HK-2 (cell line): ENCODE results near the gene ODF2.
"Not testable (repeated sequence)": the region's sequence is repeated elsewhere in the genome, so short reads cannot be mapped to it uniquely, and the experiment has no call there.

Experiments
- DNase-seq: peaks from one replicate; pipeline ENCODE4 v3.0.0-alpha.2; 2018; ENCODE audit not compliant: unreplicated experiment

The ODF2 gene

DNA sequence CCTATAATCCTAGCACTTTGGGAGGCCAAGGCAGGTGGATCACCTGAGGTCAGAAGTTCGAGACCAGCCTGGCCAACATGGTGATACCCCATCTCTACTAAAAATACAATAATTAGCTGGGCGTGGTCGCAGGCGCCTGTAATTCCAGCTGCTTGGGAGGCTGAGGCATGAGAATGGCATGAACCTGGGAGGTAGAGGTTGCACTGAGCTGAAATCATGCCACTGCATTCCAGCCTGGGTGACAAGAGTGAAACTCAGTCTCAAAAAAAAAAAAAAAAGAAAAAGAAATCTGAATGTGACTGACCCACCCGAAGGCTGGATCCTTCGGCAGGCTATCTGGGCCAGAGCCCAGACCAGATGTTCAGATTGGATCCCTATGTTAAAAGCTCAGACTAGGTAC is 32.5 kb upstream of the ODF2 start:
- DNase-seq: not testable (repeated sequence)

DNA sequence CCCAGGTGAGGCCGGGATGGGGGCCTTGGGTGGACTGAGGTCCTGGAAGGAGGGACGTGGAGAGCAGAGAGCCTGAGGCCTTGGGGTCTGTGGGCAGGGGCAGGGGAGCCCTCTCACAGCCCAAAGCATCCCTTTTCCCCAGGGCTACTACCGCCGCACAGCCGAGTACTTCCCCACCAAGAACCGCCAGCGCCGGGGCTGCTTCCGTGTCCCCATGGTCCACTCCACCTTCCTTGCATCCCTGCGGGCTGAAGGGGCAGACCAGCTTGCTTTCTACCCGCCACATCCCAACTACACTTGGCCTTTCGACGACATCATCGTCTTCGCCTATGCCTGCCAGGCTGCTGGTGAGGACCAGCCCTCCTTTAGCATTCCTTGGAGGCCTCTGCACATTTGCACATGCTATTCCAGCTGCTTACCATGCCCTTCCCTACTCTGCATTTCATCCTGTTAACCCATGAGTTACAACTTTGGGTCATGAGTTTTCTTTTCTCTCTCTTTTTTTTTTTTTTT is 31.5 kb upstream of the ODF2 start:
- no peak for DNase-seq

DNA sequence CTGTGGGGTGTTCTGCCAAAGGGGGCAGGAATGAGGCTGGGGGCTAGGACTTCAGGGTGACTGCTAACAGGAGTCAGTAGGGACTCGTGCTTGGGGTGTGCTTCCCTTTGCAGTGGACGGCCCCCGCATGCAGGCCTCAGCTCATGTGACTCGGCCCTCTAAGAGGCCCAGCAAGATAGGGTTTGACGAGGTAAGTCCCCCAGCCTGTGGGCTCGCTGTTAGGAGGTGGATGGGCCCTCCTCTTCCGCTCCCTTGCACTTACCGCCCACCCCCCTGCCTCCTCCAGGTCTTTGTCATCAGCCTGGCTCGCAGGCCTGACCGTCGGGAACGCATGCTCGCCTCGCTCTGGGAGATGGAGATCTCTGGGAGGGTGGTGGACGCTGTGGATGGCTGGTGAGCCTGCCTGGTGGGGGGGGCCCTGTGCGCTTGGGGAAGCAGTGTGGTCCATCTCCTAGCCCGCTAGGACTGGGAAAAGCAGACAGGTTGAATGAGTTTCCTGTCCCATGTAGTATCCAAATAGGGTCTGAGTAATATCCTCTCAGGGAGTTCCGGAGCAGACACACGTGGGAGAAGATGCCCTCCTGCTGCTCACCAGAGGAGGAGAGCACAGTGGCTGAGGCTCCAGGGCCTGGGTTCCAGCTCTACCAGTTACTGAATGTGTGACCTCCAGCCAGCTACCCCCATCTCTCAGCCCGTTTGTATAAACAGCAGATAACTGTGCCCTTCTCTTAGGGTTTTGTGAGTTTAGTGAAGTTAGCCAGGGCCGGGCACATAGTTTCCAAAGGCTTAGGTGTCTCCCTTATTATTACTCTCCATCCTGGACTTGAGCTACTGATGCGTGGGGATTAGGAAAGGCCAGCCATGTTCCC is 26.9 kb upstream of the ODF2 start:
- DNase-seq: no peak

DNA sequence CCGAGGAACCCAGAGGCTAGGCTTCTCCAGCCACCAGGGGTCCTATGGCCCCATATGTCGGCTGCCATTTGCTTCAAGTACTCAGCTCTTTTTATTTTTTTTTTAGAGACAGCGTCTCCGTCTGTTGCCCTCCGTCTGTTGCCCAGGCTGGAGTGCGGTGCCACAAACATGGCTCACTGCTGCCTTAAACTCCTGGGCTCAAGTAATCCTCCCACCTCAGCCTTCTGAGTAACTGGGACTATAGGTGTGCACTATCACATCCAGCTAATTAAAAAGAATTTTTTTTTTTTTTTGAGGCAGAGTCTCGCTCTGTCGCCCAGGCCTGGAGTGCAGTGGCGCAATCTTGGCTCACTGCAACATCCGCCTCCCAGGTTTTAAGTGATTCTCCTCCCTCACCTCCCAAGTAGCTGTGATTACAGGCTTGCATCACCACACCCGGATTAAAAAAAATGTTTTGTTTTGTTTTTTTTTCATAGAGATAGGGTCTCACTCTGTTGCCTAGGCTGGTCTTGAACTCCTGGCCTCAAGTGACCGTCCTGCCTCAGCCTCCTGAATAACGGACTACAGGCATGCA is 26.2 kb upstream of the ODF2 start:
- DNase-seq: no peak

DNA sequence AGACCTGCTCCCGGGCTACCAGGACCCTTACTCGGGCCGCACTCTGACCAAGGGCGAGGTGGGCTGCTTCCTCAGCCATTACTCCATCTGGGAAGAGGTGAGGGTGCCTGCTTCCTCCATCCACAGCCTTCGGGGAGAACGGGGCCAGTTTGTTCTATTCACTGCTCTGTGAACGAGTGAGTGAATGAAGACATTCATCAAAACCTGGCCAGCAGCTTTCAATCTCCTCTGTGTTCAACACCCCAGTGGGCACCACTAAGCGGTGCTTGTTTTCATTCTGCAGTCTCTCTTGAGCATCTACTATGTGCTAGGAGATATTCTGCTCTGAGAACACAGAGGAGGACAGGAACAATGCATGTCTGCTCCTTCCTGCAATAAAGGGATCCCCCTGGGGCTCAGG is 24.6 kb upstream of the ODF2 start:
- no peak for DNase-seq

DNA sequence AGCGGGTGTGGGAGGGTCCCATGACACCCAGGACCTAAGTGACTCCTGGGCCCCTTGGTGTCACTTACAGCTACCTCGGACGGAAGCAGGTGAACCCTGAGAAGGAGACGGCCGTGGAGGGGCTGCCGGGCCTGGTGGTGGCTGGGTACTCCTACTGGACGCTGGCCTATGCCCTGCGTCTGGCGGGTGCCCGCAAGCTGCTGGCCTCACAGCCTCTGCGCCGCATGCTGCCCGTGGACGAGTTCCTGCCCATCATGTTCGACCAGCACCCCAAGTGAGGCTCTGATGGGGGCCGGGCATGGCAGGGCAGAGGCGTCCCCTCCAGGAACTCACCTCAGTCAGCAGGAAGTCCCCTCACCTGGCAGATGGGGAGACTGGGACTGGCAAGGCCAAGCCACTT is 21.5 kb upstream of the ODF2 start:
- no peak for DNase-seq

DNA sequence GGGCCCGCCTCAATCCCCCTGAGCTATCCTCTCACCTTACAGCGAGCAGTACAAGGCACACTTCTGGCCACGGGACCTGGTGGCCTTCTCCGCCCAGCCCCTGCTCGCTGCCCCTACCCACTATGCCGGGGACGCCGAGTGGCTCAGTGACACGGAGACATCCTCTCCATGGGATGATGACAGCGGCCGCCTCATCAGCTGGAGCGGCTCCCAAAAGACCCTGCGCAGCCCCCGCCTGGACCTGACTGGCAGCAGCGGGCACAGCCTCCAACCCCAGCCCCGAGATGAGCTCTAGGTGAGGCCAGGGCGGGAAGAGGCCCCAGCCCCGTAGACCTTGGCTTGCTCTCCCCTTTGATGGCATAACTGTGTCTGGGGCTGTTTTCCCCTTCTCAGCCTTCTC is 20.2 kb upstream of the ODF2 start:
- DNase-seq: no peak

DNA sequence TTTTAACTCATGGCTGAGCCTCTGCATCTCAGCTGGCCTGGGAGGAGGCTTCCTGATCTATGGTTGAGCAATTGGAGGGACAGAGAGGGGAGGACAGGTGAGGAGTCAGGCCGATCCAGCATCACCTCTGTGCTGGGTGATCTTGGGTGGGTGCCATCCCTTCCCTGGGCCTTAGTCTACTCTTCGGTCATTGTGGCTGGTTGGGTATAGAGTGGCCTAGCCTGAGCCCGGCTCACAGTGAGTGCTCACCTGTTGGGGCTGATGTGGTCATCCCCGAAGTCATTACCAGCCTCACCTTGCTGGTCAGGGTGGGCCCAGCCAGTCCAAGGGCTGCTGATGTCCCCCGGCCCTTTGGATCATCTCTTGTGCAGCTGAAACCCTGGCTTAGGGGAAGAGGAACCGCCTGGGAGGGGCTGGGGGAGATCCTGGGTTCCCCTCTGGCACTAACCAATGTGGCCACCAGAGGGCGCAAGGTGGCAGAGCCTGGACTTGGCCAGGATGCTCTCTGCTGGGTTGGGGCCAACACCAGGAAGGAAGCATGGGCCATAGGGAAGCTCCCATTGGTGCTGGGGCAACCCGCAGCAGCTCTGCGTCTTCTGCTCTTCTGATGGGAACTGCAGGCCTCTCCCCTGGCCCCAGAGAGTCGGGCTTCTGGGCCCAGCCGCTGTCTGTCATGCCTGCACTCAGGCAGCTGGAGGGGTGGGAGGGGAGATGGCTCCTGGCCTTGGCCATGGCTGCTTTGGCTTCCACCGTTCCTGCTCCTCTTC is 17.3 kb upstream of the ODF2 start:
- peak; percentile 88 for DNase-seq

DNA sequence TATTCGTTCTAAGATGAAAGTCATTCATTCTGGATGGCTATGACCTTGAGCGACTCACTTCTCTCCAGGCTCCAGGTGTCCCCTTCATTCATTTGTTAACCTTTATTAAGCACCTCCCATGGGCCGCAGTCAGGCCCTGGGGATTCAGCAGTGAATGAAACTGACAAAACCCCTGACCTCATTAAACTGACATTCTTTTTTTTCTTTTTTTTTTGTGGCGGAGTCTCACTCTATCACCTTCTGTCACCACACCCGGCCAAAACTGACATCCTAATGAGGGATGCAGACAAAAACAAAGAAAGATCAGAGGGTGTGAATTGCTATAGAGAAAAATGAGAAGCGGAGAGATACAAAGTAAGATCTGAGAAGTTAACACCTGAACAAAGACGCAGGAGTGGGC is 16.5 kb upstream of the ODF2 start:
- DNase-seq: no peak

DNA sequence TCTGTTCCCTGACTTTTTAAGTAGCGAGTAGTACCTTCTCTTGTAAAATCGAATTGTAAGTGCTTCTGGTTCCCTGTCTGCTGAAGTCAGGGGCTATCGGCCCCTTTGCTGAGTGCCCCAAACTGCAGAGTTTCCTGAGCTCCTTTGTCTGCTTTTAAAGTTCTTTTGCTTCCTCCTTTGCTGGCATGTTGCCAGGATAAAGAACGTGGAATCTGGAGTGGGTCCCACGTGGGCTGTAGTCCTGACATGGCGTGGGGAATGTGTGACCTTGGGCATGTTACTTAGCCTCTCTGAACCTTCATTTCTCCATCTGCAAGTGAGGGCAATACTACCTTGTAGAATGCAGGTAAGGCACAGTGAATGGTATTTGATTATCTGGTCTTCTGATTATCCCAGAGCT is 13.7 kb upstream of the ODF2 start:
- DNase-seq: no peak

DNA sequence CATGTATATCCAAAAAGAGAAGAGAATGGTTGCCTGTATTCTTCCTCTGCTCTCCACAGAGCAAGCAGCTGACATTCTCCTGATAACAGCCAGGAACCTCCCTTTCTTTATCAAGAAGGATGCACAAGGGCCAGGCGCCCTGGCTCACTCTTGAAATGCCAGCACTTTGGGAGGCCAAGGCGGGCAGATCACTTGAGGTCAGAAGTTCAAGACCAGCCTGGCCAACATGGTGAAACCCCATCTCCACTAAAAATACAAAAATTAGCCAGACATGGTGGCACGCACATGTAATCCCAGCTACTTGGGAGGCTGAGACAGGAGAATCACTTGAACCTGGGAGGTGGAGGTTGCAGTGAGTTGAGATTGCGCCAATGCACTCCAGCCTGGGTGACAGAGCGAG is 9.3 kb upstream of the ODF2 start:
- not testable (repeated sequence) for DNase-seq

DNA sequence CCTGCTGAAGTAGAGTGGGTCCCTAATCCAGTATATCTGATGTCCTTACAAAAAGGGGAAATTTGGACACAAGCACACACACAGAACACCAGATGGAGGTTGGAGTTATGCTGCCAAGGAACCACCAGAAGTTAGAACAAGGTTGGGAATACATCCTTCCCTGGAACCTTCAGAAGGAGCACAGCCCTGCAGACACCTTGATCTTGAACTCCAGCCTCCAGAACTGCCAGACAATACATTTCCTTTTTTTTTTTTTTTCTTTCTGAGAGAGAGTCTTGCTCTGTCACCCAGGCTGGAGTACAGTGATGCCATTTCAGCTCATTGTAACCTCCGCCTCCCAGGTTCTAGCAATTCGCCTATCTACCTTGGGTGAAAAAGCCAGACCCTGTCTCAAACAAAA is 7.1 kb upstream of the ODF2 start:
- DNase-seq: no peak

DNA sequence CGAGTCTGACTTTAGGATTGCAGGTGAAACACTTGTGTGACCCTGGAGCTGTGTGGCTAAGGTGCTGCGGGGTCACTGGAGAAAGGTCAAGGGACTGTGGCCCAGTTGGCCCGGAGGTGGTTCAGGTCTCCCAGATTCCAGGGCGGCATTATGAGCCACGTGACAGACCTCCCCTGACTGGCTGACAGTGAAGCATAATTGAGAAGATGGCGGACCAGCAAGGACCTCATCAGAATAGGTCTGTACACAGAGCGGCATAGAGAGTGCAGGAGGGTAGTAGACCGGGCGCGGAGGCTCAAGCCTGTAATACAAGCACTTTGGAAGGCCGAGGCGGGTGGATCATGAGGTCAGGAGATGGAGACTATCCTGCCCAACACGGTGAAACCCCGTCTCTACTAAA is 815 bp upstream of the ODF2 start:
- DNase-seq: peak; percentile 26

DNA sequence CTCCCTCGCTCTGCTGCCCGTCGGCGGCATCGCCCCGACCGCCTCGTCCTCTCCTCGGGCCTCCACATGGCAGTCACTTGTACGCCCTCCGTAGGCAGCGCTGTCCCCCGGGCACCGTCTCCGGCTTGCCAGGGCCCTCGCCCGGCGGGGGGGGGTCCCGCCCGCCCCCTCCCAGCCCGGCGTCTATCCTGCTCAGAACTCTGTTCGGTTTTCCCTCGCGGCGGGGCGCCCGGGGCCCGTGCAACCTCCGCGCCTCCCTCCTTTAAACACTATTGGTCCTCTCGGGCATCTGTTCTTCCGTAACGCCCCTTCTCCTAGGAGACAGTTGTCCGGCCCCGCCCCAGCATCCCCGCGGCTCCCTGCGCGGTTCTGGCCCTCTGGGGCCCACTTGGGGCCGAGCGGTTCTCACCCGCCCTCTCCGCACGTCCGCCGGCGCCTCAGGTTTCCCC is 831 bp downstream of the ODF2 start:
- DNase-seq: peak; percentile 74

DNA sequence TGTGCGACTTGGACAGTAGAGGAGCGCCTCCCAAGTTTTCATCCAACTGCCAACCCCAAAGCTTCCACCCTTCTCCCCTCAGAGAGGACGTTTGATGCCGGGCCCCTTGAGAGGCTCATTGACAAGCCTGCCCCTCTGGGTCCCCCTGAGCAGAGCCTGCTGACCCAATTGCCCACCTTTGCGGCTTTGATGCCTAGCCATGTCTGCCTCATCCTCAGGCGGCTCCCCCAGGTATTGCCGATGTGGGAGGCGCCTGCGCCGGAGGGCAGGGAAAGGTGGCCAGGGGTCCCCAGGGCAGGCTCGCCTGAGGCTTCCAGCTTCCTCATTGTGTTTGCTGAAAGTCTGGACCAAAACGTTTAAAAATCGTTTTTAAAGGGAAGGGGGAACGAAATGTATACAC is 1.4 kb downstream of the ODF2 start:
- no peak for DNase-seq

DNA sequence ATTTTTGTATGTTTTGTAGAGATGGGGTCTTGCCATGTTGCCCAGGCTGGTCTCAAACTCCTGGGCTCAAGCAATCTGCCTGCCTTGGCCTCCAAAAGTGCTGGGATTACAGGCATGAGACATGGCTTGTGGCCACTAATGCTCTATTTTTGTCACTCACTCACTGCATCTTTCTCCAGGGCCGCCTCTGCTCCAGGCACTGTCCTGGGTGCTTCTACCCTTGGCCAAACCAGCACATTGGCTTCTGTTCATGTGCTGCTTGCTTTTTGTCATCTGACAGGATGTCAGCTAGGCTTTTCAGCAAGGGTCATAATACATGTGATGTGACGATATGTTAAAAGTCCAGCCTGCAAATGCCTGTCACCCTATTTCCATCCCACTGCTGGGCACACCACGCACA is 3.2 kb downstream of the ODF2 start:
- DNase-seq: no peak

DNA sequence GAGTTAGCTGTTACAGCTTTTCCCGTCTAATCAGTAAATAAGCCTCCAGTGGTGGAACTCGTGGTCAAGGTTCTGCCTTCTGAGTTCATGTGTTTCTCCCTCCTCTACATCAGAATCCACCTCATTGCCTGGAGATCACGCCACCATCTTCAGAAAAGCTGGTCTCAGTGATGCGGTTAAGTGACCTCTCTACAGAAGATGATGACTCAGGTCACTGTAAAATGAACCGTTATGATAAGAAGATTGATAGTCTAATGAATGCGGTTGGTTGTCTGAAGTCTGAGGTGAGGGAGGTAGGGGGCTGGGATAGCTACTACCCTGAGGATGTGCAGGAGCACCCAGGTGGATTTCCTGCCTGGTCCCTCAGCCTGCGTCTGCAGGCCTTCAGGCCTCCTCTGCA is 13.3 kb downstream of the ODF2 start:
- no peak for DNase-seq

DNA sequence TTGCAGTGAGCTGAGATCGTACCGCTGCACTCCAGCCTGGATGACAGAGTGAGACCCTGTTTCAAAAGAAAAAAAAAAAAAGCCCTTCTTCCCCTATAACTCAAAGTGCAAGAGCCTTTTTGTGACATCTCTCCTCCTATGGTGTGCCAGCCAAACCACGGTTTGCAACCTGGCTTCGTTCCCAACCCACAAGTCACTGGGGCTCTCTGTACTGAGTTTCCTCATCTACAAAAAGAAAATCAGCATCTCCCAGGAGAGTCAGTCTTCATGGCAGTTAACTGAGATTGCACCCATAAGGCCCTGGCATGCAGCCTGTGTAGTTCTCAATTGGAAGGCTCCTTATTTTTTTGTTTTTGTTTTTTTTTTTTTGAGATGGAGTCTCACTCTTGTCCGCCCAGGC is 14.8 kb downstream of the ODF2 start:
- DNase-seq: no peak

DNA sequence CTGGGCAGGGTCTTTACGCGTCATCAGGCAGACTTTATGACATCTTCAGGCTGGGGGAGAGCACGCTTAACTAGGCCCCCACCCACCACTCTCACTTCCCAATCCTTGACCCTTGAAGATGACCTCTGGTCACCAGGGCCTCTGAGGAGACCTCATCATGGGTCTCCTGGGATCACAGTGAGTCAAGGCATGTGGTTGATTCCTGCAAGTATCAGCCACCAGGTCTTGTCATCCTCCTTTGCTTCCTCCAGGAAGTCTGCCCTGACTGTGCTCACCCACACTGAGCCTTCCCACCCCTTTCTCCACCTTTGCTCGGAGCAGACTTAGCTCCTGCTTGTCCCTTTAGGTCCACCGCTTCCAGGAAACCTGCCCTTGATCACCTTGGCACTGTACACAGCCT is 17.3 kb downstream of the ODF2 start:
- DNase-seq: no peak

DNA sequence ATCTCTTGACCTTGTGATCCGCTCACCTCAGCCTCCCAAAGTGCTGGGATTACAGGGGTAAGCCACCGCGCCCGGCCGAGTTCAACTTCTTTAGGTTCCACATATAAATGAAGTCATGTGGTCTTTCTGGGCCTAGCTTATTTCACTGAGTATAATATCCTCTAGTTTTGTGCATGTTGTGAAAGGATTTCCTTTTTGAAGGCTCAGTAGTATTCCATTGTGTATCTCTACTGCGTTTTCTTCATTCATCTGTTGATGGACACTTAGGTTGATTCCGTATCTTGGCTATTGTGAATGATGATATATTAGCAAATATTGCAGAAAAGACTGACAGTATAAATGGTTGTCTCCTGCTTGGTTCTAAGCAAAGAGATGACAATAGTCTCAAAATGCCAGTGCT is 20.1 kb downstream of the ODF2 start:
- DNase-seq: no peak

DNA sequence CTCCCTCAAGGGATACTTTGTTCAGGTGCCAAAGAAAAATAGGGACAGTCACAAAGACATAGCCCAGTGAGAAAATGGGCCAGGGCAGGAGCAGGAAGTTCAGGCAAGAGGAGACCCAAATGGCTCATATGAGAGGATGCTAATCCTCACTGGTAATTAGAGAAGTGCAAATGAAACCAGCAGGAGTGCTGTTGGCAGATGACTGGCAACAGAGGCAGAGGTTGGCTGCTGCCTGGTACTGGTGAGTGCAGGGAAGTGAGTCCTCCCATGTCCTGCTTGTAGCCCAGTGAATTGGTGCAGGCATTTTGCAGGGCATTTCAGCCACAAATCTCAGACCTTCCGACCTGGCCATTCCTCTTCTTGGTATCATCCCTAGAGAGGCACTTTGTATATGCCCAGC is 23.5 kb downstream of the ODF2 start:
- DNase-seq: no peak

DNA sequence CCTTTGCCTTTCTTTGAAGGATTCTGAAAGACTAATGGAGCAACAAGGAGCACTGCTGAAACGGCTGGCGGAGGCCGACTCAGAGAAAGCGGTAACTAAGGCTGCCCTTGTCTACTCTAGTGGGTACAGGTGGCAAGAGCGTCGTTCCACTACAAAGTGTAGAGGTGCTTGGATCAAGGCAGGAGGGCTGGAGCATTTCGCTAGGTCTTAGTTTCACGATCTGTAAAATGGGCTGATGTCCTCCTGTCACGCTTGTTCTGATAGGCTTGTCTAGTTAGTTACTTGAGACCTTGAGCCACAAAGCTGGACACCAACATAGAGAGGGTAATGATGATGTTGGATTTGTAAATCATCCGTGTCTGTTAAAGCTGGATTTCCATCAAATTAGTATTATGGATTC is 25.8 kb downstream of the ODF2 start:
- no peak for DNase-seq

DNA sequence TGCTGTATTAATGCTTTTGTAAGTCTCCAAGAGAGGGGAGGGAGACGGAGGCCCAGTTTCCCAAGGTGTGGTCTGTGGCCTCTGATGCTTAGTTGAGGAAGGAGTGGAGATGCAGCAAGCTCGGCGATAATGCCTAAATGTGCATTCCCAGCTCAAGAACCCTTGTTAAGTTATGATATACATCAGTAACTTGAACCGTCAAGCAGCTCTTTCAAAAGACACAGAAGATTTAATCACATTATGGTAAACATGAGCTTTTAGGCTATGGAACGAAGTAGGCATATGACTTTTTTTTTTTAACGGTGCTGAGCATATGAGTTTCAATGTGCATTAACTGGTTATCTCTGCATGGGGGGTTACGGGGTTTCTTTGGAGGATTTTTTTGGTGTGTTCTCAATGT is 26.4 kb downstream of the ODF2 start:
- DNase-seq: no peak
